Ectodermal cell (in vitro differentiated cells): ENCODE data around the gene MTSS2.
"Not testable (repeated sequence)": the region's sequence is repeated elsewhere in the genome, so short reads cannot be mapped to it uniquely, and the experiment has no call there.

Experiments used
- H3K27ac ChIP-seq: 2 replicates; pipeline ENCODE4 v1.7.0; 2013; ENCODE audit warnings: mild to moderate bottlenecking, low read depth, low read length; ENCODE audit not compliant: insufficient read depth, poor library complexity, severe bottlenecking
- H3K27me3 ChIP-seq: 2 replicates; pipeline ENCODE4 v1.7.0; 2013; ENCODE audit warnings: mild to moderate bottlenecking, low read length; ENCODE audit not compliant: insufficient read depth, control insufficient read depth, poor library complexity, severe bottlenecking
- H3K36me3 ChIP-seq: one replicate; pipeline ENCODE4 v1.7.0; 2013; ENCODE audit warnings: low read length; ENCODE audit not compliant: control insufficient read depth, insufficient read depth
- H3K4me1 ChIP-seq: one replicate; pipeline ENCODE4 v1.7.0; 2013; ENCODE audit warnings: low read length; ENCODE audit not compliant: control insufficient read depth, insufficient read depth
- H3K4me3 ChIP-seq: 2 replicates; pipeline ENCODE4 v1.7.0; 2013; ENCODE audit warnings: low read depth, low read length, control low read depth; ENCODE audit not compliant: insufficient read depth
- H3K9me3 ChIP-seq: 2 replicates; pipeline ENCODE4 v1.7.0; 2013; ENCODE audit warnings: mild to moderate bottlenecking, low read length, moderate library complexity; ENCODE audit not compliant: control insufficient read depth
- WGBS, 2 experiments: methylation state at CpG; one replicate each; pipeline ENCODE4 v1.1.7; 2013; ENCODE audit warnings: missing lambda C conversion rate in 2 of 2; 5-methylcytosine and 5-hydroxymethylcytosine counted together

MTSS2 gene

GRCh38 chr16:70679671-70680494 lies 6.0 kb downstream of the MTSS2 start:
- Histone ChIP-seq H3K4me3 (no peak overlapping the region), H3K4me1 (peaks cover 10% of the 10 kb centered on the region), H3K27ac (no peak overlapping the region), H3K9me3 (no peaks in the 10 kb centered on the region), H3K27me3 (no peaks in the 10 kb centered on the region), H3K36me3 (peaks cover 12% of the 10 kb centered on the region)
- WGBS, 2 experiments: 49 to 50% methylated on average over 80 of the region's 80 CpGs

GRCh38 chr16:70678898-70679670 lies 6.8 kb downstream of the MTSS2 start:
- peaks cover 10% of the 10 kb centered on the region for H3K4me1 ChIP-seq
- H3K27me3 ChIP-seq: no peaks in the 10 kb centered on the region
- no peak overlapping the region for H3K4me3 ChIP-seq
- H3K27ac ChIP-seq: no peak overlapping the region
- H3K9me3 ChIP-seq: no peaks in the 10 kb centered on the region
- peaks cover 20% of the 10 kb centered on the region for H3K36me3 ChIP-seq
- WGBS, 2 experiments: 91 to 92% methylated on average over 31 of the region's 31 CpGs

- Histone ChIP-seq H3K9me3 (no peaks in the 10 kb centered on the region), H3K4me1 (peaks cover 10% of the 10 kb centered on the region), H3K27me3 (no peaks in the 10 kb centered on the region), H3K36me3 (peaks cover 20% of the 10 kb centered on the region), H3K4me3 (no peak overlapping the region), H3K27ac (no peak overlapping the region)
- 94 to 95% methylated on average over 22 of the region's 22 CpGs for WGBS, 2 experiments
These were observed 7.5 kb downstream of the MTSS2 start for GRCh38 chr16:70678121-70678897.

- H3K9me3 ChIP-seq: no peaks in the 10 kb centered on the region
- 94 to 96% methylated on average over 15 of the region's 15 CpGs for WGBS, 2 experiments
- no peaks in the 10 kb centered on the region for H3K27me3 ChIP-seq
- peaks cover 10% of the 10 kb centered on the region for H3K4me1 ChIP-seq
- peaks cover 20% of the 10 kb centered on the region for H3K36me3 ChIP-seq
- H3K27ac ChIP-seq: no peak overlapping the region
- H3K4me3 ChIP-seq: no peak overlapping the region
These were observed 8.2 kb downstream of the MTSS2 start for GRCh38 chr16:70677499-70678120.

- peaks cover 20% of the 10 kb centered on the region for H3K36me3 ChIP-seq
- 95 to 96% methylated on average over 13 to 14 of the region's 14 CpGs for WGBS, 2 experiments
These were observed 9.0 kb downstream of the MTSS2 start for GRCh38 chr16:70676675-70677498.

GRCh38 chr16:70675851-70676513 lies 9.9 kb downstream of the MTSS2 start:
- H3K27ac ChIP-seq: no peak overlapping the region
- H3K4me1 ChIP-seq: peaks cover 3% of the 10 kb centered on the region
- H3K27me3 ChIP-seq: no peaks in the 10 kb centered on the region
- WGBS, 2 experiments: 93 to 94% methylated on average over 7 of the region's 7 CpGs
- H3K36me3 ChIP-seq: peaks cover 20% of the 10 kb centered on the region
- no peaks in the 10 kb centered on the region for H3K9me3 ChIP-seq
- no peak overlapping the region for H3K4me3 ChIP-seq

More at GRCh38 chr16:70676675-70677498, 9.0 kb downstream of the MTSS2 start:
- Histone ChIP-seq H3K27ac (no peak overlapping the region), H3K27me3 (no peaks in the 10 kb centered on the region), H3K9me3 (no peaks in the 10 kb centered on the region), H3K4me3 (no peak overlapping the region), H3K4me1 (peaks cover 5% of the 10 kb centered on the region)

GRCh38 chr16:70674221-70675014 lies 11.4 kb downstream of the MTSS2 start:
- 94 to 96% methylated on average over 18 of the region's 18 CpGs for WGBS, 2 experiments

GRCh38 chr16:70670938-70671337 lies 14.9 kb downstream of the MTSS2 start:
- WGBS, 2 experiments: 95 to 99% methylated on average over 4 of the region's 4 CpGs
- not testable (repeated sequence) for H3K4me3 ChIP-seq, H3K9me3 ChIP-seq, H3K27me3 ChIP-seq, H3K4me1 ChIP-seq, H3K27ac ChIP-seq
- H3K36me3 ChIP-seq: peaks cover 46% of the 10 kb centered on the region

More at GRCh38 chr16:70674221-70675014, 11.4 kb downstream of the MTSS2 start:
- Histone ChIP-seq H3K27ac (no peak overlapping the region), H3K27me3 (no peaks in the 10 kb centered on the region), H3K4me1 (no peaks in the 10 kb centered on the region), H3K36me3 (peaks cover 29% of the 10 kb centered on the region), H3K9me3 (no peaks in the 10 kb centered on the region), H3K4me3 (no peak overlapping the region)
